RPMI7951 (cell line): Measurements from ENCODE around the gene PPP1R3E. TPM values are rescaled to one million over a fixed set of nuclear protein-coding genes. Genes with fewer than 3 reads are reported as not detected.
"Not testable (repeated sequence)": the region's sequence is repeated elsewhere in the genome, so short reads cannot be mapped to it uniquely, and the experiment has no call there.

Source experiments
- DNase-seq: peaks from one replicate; pipeline ENCODE4 v3.0.0-alpha.2; 2012; ENCODE audit warnings: low read depth
- total RNA-seq: library from RNA; depleted of rRNA; stranded (reverse); fragments of >200 nt; shearing (Covaris generic); gene quantifications from 2 replicates; pipeline ENCODE4 v1.2.3, GENCODE V29; 2014

Gene PPP1R3E
- total RNA-seq, 1 experiment from 2014 or later = 3.0 TPM

- DNase-seq = no peak
Measured at GRCh38 chr14:23297611-23298277, 4.9 kb downstream of the PPP1R3E start.

- no peak for DNase-seq
Measured at GRCh38 chr14:23297096-23297495, 5.6 kb downstream of the PPP1R3E start.

- no peak for DNase-seq
Measured at GRCh38 chr14:23296012-23296777, 6.5 kb downstream of the PPP1R3E start.

- peak; percentile 49 for DNase-seq
Measured at GRCh38 chr14:23294734-23295561, 7.7 kb downstream of the PPP1R3E start.

GRCh38 chr14:23286902-23287479 lies 15.7 kb downstream of the PPP1R3E start:
- no peak for DNase-seq

GRCh38 chr14:23286020-23286901 lies 16.4 kb downstream of the PPP1R3E start, which contains the start of gene HOMEZ:
HOMEZ (minus strand) TSS chr14:23286132; CDS start chr14:23285952, 180 bp downstream.
- peak; percentile 98 for DNase-seq

GRCh38 chr14:23285530-23286019 lies 17.1 kb downstream of the PPP1R3E start:
- peak; percentile 8 for DNase-seq

- DNase-seq = peak; percentile 10
Measured at GRCh38 chr14:23284654-23285529, 17.8 kb downstream of the PPP1R3E start.

- no peak for DNase-seq
Measured at GRCh38 chr14:23281247-23281646, 21.4 kb downstream of the PPP1R3E start.

GRCh38 chr14:23277928-23278327 lies 24.7 kb downstream of the PPP1R3E start:
- peak; percentile 3 for DNase-seq

- DNase-seq = no peak
Measured at GRCh38 chr14:23277189-23277588, 25.5 kb downstream of the PPP1R3E start.

GRCh38 chr14:23275412-23275811 lies 27.2 kb downstream of the PPP1R3E start:
- DNase-seq = no peak

- DNase-seq = no peak
Measured at GRCh38 chr14:23269193-23269592, 33.5 kb downstream of the PPP1R3E start.

- not testable (repeated sequence) for DNase-seq
Measured at GRCh38 chr14:23260849-23261248, 41.8 kb downstream of the PPP1R3E start.

- DNase-seq = no peak
Measured at GRCh38 chr14:23259426-23259825, 43.2 kb downstream of the PPP1R3E start.

GRCh38 chr14:23258256-23258655 lies 44.4 kb downstream of the PPP1R3E start:
- no peak for DNase-seq

GRCh38 chr14:23252420-23253333 lies 50.0 kb downstream of the PPP1R3E start:
- DNase-seq = no peak

- DNase-seq = no peak
Measured at GRCh38 chr14:23252006-23252405, 50.7 kb downstream of the PPP1R3E start.

GRCh38 chr14:23249824-23250223 lies 52.8 kb downstream of the PPP1R3E start:
- DNase-seq = no peak
